GM23248 (cell line): ENCODE data around the gene FAM204A.

Experiments
- EZH2 ChIP-seq: fragments of 200-600 bp; sonication (generic); IDR thresholded peaks from 2 replicates; pipeline ENCODE4 v1.6.1; 2018; ENCODE audit warnings: antibody characterized with exemption, mild to moderate bottlenecking; ENCODE audit not compliant: insufficient read depth, poor library complexity, severe bottlenecking
- EZH2phosphoT487 ChIP-seq: fragments of 200-600 bp; sonication (generic); IDR thresholded peaks from 2 replicates; pipeline ENCODE4 v1.6.1; 2018; ENCODE audit warnings: antibody characterized with exemption, moderate library complexity, mild to moderate bottlenecking, low read depth; ENCODE audit not compliant: insufficient read depth

DNA sequence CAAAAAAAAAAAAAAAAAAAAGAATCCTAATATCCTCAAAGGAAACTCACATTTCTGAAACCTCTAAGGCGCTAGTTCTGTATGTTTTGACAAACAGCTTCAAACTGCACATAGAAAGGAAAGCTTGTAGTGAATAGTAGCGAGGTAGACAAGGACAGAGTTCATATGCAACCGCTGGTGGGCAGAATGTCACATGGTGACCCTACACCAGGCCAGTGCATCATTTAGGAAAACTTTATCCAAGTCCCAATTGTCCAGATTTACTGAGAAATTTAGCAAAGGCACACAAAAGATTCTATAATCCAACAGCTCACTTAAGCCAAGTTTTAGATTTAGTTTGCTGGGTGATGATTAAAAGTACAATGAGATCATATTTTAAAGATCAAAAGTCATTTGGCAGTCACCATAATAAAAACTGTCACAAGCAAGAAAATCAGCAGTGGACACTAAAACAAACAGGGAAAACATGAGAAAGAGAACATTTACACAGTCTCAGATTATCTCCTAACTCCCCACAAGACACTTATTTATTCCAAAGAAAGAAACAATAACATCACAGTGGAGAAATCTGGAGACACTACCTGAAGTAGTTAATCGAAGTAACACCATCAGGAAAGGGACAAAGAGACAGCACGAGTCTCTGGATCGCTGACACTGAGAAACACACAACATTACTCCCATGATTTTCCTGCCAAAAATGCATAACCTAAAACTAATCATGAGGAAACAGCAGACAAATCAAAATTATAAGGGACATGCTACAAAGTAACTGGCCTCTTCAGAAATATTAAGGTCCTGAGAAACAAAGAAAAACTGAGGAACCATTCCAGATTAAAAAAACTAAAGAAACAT lies 20.2 kb downstream of the FAM204A start:
- no peak for TF ChIP-seq EZH2
- TF ChIP-seq EZH2phosphoT487, result no peak
